ENCODE measurements around the gene P2RX6.

GRCh38 chr22:21038405-21038804 is 23.4 kb downstream of the P2RX6 start:
- TF ChIP-seq CTCF (IDR thresholded peaks at IDR 0.05; ENCODE audit: borderline replicate concordance, extremely low read depth, low read length, poor library complexity, severe bottlenecking) (no peak), EZH2 (IDR thresholded peaks at IDR 0.05; ENCODE audit: borderline replicate concordance, low read depth, low read length, severe bottlenecking) (no peak)

Measured in DND-41 (cell line).